HG03565 (cell line): ENCODE measurements around the gene MOV10.

Experiments used
- ATAC-seq: cut with Tn5 transposase; IDR thresholded peaks from one replicate; pipeline ENCODE4 v1.9.1; 2021; ENCODE audit warnings: mild to moderate bottlenecking, moderate library complexity; ENCODE audit not compliant: unreplicated experiment

MOV10 gene

GRCh38 chr1:112674986-112675727, 698 bp downstream of the MOV10 start:
- peak; percentile 16 for ATAC-seq

GRCh38 chr1:112675728-112676381, 1.4 kb downstream of the MOV10 start:
- ATAC-seq, result no peak

- no peak for ATAC-seq
Observed at GRCh38 chr1:112676543-112676942, 2.1 kb downstream of the MOV10 start.

- no peak for ATAC-seq
Observed at GRCh38 chr1:112677501-112677900, 3.0 kb downstream of the MOV10 start.

GRCh38 chr1:112678605-112679004, 4.1 kb downstream of the MOV10 start:
- no peak for ATAC-seq

GRCh38 chr1:112685913-112686312, 11.5 kb downstream of the MOV10 start:
- no peak for ATAC-seq

GRCh38 chr1:112686417-112686816, 12.0 kb downstream of the MOV10 start:
- no peak for ATAC-seq

- ATAC-seq, result no peak
Observed at GRCh38 chr1:112686835-112687234, 12.4 kb downstream of the MOV10 start.

GRCh38 chr1:112687361-112687760, 12.9 kb downstream of the MOV10 start:
- no peak for ATAC-seq

- no peak for ATAC-seq
Observed at GRCh38 chr1:112687785-112688496, 13.5 kb downstream of the MOV10 start.

GRCh38 chr1:112688781-112689193, 14.3 kb downstream of the MOV10 start:
- ATAC-seq, result no peak

GRCh38 chr1:112689196-112689841, 14.9 kb downstream of the MOV10 start:
- ATAC-seq, result no peak

GRCh38 chr1:112689842-112690237, 15.4 kb downstream of the MOV10 start:
- no peak for ATAC-seq

- no peak for ATAC-seq
Observed at GRCh38 chr1:112692681-112693080, 18.2 kb downstream of the MOV10 start.

GRCh38 chr1:112693821-112694220, 19.4 kb downstream of the MOV10 start:
- no peak for ATAC-seq

GRCh38 chr1:112694363-112694929, 20.0 kb downstream of the MOV10 start:
- ATAC-seq, result no peak

GRCh38 chr1:112695276-112695675, 20.8 kb downstream of the MOV10 start:
- no peak for ATAC-seq

GRCh38 chr1:112696578-112697314, 22.3 kb downstream of the MOV10 start:
- ATAC-seq, result no peak

- no peak for ATAC-seq
Observed at GRCh38 chr1:112697781-112698201, 23.3 kb downstream of the MOV10 start.
